Measurements from ENCODE around the gene GFRA4.

- TF ChIP-seq CTCF (IDR thresholded peaks at IDR 0.05) (no peak), POLR2A (IDR thresholded peaks at IDR 0.05) (no peak), EP300 (IDR thresholded peaks at IDR 0.05) (no peak)
These were observed 7.3 kb upstream of the GFRA4 start for GRCh38 chr20:3670511-3670910.

All from ovary (tissue), 3 donors.